ENCODE results near the gene LSM14A.

Gene LSM14A

DNA sequence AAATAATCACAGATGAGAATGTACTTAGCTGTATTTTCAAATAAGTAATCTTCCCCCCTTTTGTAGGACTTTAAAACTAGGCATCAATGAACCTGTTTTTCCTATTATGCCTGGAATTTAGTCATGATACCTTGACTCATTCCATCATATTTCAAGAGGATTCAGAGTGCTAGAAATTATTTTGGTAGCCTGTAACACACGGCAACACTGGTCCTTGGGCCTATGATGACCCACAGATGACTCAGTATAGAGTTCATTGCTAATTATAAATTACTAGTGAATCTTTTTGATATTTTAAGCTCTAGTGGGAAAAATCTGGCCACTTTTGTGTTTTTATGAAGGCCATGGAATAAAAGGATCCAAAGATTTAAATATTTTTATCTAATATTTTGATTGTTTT is 56.0 kb downstream of the LSM14A start:
- ChIA-PET POLR2A (no interaction called here), CTCF (interaction anchor here (0.9 to 7.5 kb wide), 4 partner anchors 7 to 117 kb away, joined by 3 to 63 read pairs (median 7); no protein-coding TSS in a partner anchor)

GRCh38 chr19:34228762-34229161 is 56.5 kb downstream of the LSM14A start:
- CTCF ChIA-PET: interaction anchor here (0.9 to 7.5 kb wide), 4 partner anchors 8 to 117 kb away, joined by 3 to 63 read pairs (median 7); no protein-coding TSS in a partner anchor
- TF ChIP-seq, protein P1, sequence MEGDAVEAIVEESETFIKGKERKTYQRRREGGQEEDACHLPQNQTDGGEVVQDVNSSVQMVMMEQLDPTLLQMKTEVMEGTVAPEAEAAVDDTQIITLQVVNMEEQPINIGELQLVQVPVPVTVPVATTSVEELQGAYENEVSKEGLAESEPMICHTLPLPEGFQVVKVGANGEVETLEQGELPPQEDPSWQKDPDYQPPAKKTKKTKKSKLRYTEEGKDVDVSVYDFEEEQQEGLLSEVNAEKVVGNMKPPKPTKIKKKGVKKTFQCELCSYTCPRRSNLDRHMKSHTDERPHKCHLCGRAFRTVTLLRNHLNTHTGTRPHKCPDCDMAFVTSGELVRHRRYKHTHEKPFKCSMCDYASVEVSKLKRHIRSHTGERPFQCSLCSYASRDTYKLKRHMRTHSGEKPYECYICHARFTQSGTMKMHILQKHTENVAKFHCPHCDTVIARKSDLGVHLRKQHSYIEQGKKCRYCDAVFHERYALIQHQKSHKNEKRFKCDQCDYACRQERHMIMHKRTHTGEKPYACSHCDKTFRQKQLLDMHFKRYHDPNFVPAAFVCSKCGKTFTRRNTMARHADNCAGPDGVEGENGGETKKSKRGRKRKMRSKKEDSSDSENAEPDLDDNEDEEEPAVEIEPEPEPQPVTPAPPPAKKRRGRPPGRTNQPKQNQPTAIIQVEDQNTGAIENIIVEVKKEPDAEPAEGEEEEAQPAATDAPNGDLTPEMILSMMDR (IDR thresholded peaks at IDR 0.05; ENCODE audit: insufficient read depth, low read length, missing control alignments): no peak
- H3K4me3 ChIP-seq (ENCODE audit: low read depth, low read length): no peak overlapping the region
- DNase-seq (ENCODE audit: low read depth, low spot score): no peak
- POLR2A ChIA-PET: no interaction called here

More for the DNA sequence above, 56.0 kb downstream of the LSM14A start:
- TF ChIP-seq, protein P1 (IDR thresholded peaks at IDR 0.05; ENCODE audit: insufficient read depth, low read length, missing control alignments): no peak
- DNase-seq (ENCODE audit: low read depth, low spot score): no peak
- no peak overlapping the region for H3K4me3 ChIP-seq (ENCODE audit: low read depth, low read length)

DNA sequence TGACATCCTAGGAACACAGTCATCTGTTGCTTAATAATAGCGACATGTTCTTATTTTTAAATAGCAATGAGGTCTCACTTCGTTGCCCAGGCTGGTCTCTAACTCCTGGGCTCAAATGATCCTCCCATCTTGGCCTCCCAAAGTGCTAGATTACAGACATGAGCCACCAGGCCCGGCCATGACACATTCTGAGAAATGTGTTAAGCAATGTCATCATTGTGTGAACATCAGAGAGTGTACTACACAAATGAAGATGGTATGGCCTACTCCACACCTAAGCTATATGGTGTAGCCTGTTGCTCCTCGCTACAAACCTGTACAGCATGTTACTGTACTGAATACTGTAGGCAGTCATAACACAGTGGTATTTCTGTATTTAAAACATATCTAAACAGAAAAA is 57.4 kb downstream of the LSM14A start:
- no peak for DNase-seq (ENCODE audit: low read depth, low spot score)
- TF ChIP-seq, protein P1 (IDR thresholded peaks at IDR 0.05; ENCODE audit: insufficient read depth, low read length, missing control alignments): no peak
- POLR2A ChIA-PET: no interaction called here
- CTCF ChIA-PET: interaction anchor here (1.4 to 7.5 kb wide), 2 partner anchors 9 to 116 kb away, joined by 7 to 63 read pairs; no protein-coding TSS in a partner anchor
- no peak overlapping the region for H3K4me3 ChIP-seq (ENCODE audit: low read depth, low read length)

DNA sequence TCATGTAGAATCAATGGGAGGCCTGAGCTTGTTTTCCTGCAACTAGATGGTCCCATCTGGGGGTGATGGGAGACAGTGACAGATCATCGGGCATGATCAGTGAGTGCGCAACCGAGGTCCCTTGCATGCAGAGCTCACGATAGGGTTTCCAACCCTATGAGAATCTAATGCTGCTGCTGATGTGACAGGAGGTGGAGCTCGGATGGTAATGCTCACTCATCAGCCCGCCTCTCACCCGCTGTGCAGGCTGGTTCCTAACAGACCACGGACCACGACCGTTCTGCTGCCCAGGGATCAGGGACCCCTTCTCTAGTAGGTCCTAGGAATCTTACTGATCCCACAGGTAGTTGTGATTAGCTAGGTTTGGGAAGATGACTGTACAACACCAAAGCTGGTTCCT is 58.5 kb downstream of the LSM14A start:
- TF ChIP-seq, protein P1 (IDR thresholded peaks at IDR 0.05; ENCODE audit: insufficient read depth, low read length, missing control alignments): no peak
- DNase-seq (ENCODE audit: low read depth, low spot score): no peak
- POLR2A ChIA-PET: no interaction called here
- no peak overlapping the region for H3K4me3 ChIP-seq (ENCODE audit: low read depth, low read length)
- CTCF ChIA-PET: interaction anchor here (0.6 to 7.5 kb wide), 3 partner anchors 10 to 189 kb away, joined by 3 to 63 read pairs (median 4); no protein-coding TSS in a partner anchor

DNA sequence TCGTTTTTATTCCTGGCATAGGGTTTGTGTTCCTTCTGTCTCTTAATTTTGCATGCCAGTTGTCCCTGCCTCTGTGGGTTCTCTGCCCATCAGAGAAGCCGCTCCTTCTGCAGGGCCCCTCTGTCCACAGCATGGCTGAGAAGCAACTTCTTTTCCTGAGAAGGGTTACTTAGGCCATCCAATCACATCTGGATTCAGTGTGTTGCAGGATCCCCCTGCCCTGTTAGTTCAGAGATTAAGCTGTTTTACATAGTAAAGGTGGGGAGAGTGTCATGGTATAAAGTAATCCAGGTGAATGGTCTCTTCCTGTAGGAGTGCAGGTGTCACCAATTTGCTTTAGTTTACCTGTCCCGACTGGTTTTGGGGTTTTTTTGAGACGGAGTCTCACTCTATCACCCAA is 59.1 kb downstream of the LSM14A start:
- POLR2A ChIA-PET: no interaction called here

More for the DNA sequence above, 59.1 kb downstream of the LSM14A start:
- TF ChIP-seq, protein P1 (IDR thresholded peaks at IDR 0.05; ENCODE audit: insufficient read depth, low read length, missing control alignments): no peak
- DNase-seq (ENCODE audit: low read depth, low spot score): no peak
- no peak overlapping the region for H3K4me3 ChIP-seq (ENCODE audit: low read depth, low read length)
- CTCF ChIA-PET: interaction anchor here (0.6 to 7.5 kb wide), 3 partner anchors 10 to 190 kb away, joined by 3 to 63 read pairs (median 4); no protein-coding TSS in a partner anchor
